OCI-LY1 (cell line): ENCODE measurements around the gene LRRC63.

Experiments
- CTCF ChIP-seq: fragments of 200-600 bp; sonication (generic), shearing (Covaris generic); IDR thresholded peaks from 2 replicates; pipeline ENCODE4 v1.5.1; 2017; ENCODE audit warnings: mild to moderate bottlenecking, antibody characterized with exemption, low read length, moderate library complexity, mixed read lengths
- EZH2 ChIP-seq: fragments of 200-600 bp; sonication (generic), shearing (Covaris generic); IDR thresholded peaks from 2 replicates; pipeline ENCODE4 v1.8.0; 2017; ENCODE audit warnings: borderline replicate concordance, mixed run types, mild to moderate bottlenecking, antibody characterized with exemption, low read length, moderate library complexity, mixed read lengths

DNA sequence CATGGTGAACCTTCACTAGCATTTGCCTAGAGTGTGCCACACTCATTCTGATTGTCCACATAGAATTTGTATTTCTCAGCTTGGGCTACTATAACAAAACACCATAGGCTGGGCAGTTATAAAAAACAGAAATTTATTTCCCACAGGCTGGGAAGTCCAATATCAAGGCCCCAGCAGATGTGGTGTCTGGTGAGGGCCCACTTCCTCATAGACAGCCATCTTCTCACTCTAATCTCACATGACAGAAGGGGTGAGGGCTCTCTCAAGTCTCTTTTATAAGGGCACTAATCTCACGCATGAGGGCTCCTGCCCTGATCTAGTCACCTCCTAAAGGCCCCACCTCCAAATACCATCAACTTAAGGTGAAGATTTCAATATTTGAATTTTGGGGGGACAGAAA is 53.6 kb downstream of the LRRC63 start:
- no peak for TF ChIP-seq CTCF
- no peak for TF ChIP-seq EZH2
